ENCODE results near the gene PCNX3. TPM values are rescaled to one million over a fixed set of nuclear protein-coding genes. Genes with fewer than 3 reads are reported as not detected.

PCNX3 gene
- total and polyA plus RNA-seq, 10 of the 15 experiments (the other 5 are each of a cell fraction or from before 2014, with no cell fraction given): 0.03 to 46.6 (median 8.4) TPM

DNA sequence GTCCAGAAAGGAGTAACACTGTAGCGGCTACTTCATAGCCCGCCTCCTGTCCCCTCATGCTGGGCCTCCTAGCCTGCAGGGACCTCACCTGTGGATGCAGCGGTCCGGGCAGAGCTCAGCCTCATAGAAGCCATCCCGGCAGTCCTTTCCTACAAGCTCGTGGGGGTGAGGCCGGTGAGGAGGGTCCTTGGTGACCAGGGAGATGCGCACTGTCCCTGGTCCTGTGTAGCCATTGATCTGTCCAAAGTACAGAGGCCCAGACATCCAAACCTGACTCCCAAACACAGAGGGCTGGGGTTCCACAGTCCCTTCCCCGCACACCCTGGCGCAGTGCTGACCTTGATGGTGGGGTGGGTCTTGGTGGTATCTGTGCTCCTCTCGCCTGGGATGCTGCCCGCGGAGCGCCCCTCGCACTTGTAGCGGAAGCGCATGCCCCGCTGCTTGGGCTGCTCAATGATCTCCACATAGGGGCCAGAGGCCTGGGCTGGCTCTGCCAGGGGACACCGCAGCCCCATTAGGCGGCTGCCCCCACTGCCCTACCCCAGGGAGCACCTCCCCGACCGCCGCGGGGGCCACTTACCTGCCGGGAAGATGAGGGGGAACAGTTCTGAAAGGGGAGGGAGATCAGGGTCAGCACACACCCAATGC is 46.1 kb downstream of the PCNX3 start:
- H3K4me3 ChIP-seq: peak overlapping the region; percentile 88

More for the DNA sequence above, 46.1 kb downstream of the PCNX3 start:
- Histone ChIP-seq H4K20me1 (ENCODE audit: control insufficient read depth, insufficient read depth) (no peaks in the 10 kb centered on the region; the same call in none of the 2 replicates), H3K9ac (ENCODE audit: control insufficient read depth, insufficient read depth, low read length) (peak overlapping the region; percentile 98), H3K36me3 (ENCODE audit: control insufficient read depth in 2 of 2, insufficient read depth in 2 of 2, low read length in 1 of 2) (peaks cover 23 to 26% of the 10 kb centered on the region in 2 experiments; a peak in 3 of 4 replicates), H3K9me3 (replicated peaks; ENCODE audit: control insufficient read depth, insufficient read depth, low read length) (no peaks in the 10 kb centered on the region), H3K27me3 (replicated peaks in 1 of 2; ENCODE audit: control insufficient read depth in 2 of 2, insufficient read depth in 2 of 2, low read length in 1 of 2) (no peaks in the 10 kb centered on the region), H3K4me2 (ENCODE audit: control insufficient read depth, insufficient read depth) (peak overlapping the region; percentile 92), H3K27ac (ENCODE audit: control insufficient read depth, insufficient read depth) (peak overlapping the region; percentile 98), H2AFZ (ENCODE audit: control insufficient read depth, low read depth, low read length) (no peak overlapping the region), H3K4me1 (ENCODE audit: control insufficient read depth, insufficient read depth, low read length) (peaks cover 9% of the 10 kb centered on the region), H3K79me2 (ENCODE audit: control insufficient read depth, insufficient read depth, low read length) (peaks cover 28% of the 10 kb centered on the region)
- BruUV-seq (replicated peaks): no TSS peak
- SMC1A ChIA-PET (ENCODE audit: uncharacterized antibody, unreplicated experiment): interaction anchor here (0.7 to 1.9 kb wide), 2 partner anchors 9 kb away, joined by 3 to 19 read pairs; no protein-coding TSS in a partner anchor
- no peak for ATAC-seq
- DNase-seq (ENCODE audit: low read depth, low spot score): no peak
- 49% methylated on average over 21 of the region's 25 CpGs for WGBS (ENCODE audit: insufficient coverage, insufficient replicate concordance, low lambda C conversion rate, missing lambda C conversion rate)
- in situ Hi-C loops (cut with MboI): no loop called here
- FAIRE-seq: no peak
- POLR2A ChIA-PET: interaction anchor here (0.6 to 5.5 kb wide), 6 partner anchors 8 to 1420 kb away, joined by 3 to 88 read pairs (median 20); partner anchors contain the start of genes PCNX3 and SIPA1
- RAD21 ChIA-PET (ENCODE audit: unreplicated experiment): interaction anchor here (2.1 to 2.6 kb wide), 3 partner anchors 10 to 50 kb away, joined by 4 to 19 read pairs (median 6); partner anchors contain the start of genes KAT5 and SIPA1
- CTCF ChIA-PET: interaction anchor here (1.7 to 3.6 kb wide), 3 partner anchors 9 to 50 kb away, joined by 8 to 13 read pairs (median 11); partner anchors contain the start of genes KAT5 and PCNX3
- TF ChIP-seq, protein P1, sequence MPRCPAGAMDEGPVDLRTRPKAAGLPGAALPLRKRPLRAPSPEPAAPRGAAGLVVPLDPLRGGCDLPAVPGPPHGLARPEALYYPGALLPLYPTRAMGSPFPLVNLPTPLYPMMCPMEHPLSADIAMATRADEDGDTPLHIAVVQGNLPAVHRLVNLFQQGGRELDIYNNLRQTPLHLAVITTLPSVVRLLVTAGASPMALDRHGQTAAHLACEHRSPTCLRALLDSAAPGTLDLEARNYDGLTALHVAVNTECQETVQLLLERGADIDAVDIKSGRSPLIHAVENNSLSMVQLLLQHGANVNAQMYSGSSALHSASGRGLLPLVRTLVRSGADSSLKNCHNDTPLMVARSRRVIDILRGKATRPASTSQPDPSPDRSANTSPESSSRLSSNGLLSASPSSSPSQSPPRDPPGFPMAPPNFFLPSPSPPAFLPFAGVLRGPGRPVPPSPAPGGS (IDR thresholded peaks at IDR 0.05; ENCODE audit: borderline replicate concordance, insufficient read depth, low read depth, low read length, poor library complexity, severe bottlenecking): no peak
- TF ChIP-seq, protein P2, sequence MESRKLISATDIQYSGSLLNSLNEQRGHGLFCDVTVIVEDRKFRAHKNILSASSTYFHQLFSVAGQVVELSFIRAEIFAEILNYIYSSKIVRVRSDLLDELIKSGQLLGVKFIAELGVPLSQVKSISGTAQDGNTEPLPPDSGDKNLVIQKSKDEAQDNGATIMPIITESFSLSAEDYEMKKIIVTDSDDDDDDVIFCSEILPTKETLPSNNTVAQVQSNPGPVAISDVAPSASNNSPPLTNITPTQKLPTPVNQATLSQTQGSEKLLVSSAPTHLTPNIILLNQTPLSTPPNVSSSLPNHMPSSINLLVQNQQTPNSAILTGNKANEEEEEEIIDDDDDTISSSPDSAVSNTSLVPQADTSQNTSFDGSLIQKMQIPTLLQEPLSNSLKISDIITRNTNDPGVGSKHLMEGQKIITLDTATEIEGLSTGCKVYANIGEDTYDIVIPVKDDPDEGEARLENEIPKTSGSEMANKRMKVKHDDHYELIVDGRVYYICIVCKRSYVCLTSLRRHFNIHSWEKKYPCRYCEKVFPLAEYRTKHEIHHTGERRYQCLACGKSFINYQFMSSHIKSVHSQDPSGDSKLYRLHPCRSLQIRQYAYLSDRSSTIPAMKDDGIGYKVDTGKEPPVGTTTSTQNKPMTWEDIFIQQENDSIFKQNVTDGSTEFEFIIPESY (IDR thresholded peaks at IDR 0.05): peak; percentile 29; the same call in 1 of the 2 replicates
- intact Hi-C loops (cut with micrococcal nuclease; ENCODE audit: unreplicated experiment): no loop called here
